Gastroesophageal sphincter (tissue), 4 donors: ENCODE results near the gene PWWP2B. TPM values are rescaled to one million over a fixed set of nuclear protein-coding genes. Genes with fewer than 3 reads are reported as not detected.

Source experiments
- ATAC-seq: fragments of 150-250 bp; one replicate; pipeline ENCODE4 v1.9.1; 2016; ENCODE audit warnings: mild to moderate bottlenecking, moderate library complexity
- H3K27ac ChIP-seq, 4 donors: fragments of 200-600 bp; sonication (generic) in 3 of 4; 1 replicate in 3 of 4; 2 replicates in 1 of 4; pipeline ENCODE4 v1.5.1; 2016 to 2019
- H3K27me3 ChIP-seq: fragments of 200-600 bp; sonication (generic); one replicate; pipeline ENCODE4 v1.5.1; 2019
- H3K36me3 ChIP-seq, 2 donors: fragments of 200-600 bp; sonication (generic); one replicate each; pipeline ENCODE4 v1.5.1; 2019; ENCODE audit warnings: control low read depth in 1 of 2
- H3K4me1 ChIP-seq, 3 donors: fragments of 200-600 bp; sonication (generic); 1 replicate in 2 of 3; 2 replicates in 1 of 3; pipeline ENCODE4 v1.5.1; 2016 to 2019; ENCODE audit warnings: control low read depth in 2 of 3
- H3K4me3 ChIP-seq, 2 donors: fragments of 200-600 bp; sonication (generic); one replicate each; pipeline ENCODE4 v1.5.1; 2019; ENCODE audit warnings: mild to moderate bottlenecking in 1 of 2, moderate library complexity in 1 of 2
- H3K9me3 ChIP-seq, 3 donors: fragments of 200-600 bp; sonication (generic); one replicate each; pipeline ENCODE4 v1.5.1; 2017 to 2019; ENCODE audit warnings: control low read depth in 2 of 3
- EP300 ChIP-seq: sonication (generic); formaldehyde crosslinking; IDR thresholded peaks from one replicate; pipeline ENCODE4 v1.6.1; 2017; ENCODE audit warnings: antibody characterized with exemption, mild to moderate bottlenecking
- POLR2A ChIP-seq, 2 donors: fragments of 450-650 bp; IDR thresholded peaks; one replicate each; pipeline ENCODE4 v1.6.1; 2017; ENCODE audit warnings: antibody characterized with exemption in 2 of 2, mild to moderate bottlenecking in 2 of 2, moderate library complexity in 1 of 2
- POLR2AphosphoS5 ChIP-seq: sonication (generic); formaldehyde crosslinking; IDR thresholded peaks from one replicate; pipeline ENCODE4 v1.6.1; 2017; ENCODE audit warnings: antibody characterized with exemption
- WGBS, 2 donors: methylation state at CpG; one replicate each; pipeline ENCODE4 v1.1.5; 2018; ENCODE audit warnings: low coverage in 1 of 2; 5-methylcytosine and 5-hydroxymethylcytosine counted together
- total RNA-seq, 4 donors: library from RNA; depleted of rRNA; stranded (reverse); fragments of >200 nt; gene quantifications; one replicate each; pipeline ENCODE4 v1.1.0, GENCODE V29; 2016
- TF ChIP-seq, protein P1 (sequence below), 4 experiments: fragments of 200-600 bp in 2 of 4; fragments of 450-650 bp in 2 of 4; sonication (generic) in 1 of 4; IDR thresholded peaks; one replicate each; pipeline ENCODE4 v1.5.1; 2017 to 2019; ENCODE audit warnings: antibody characterized with exemption in 4 of 4, mild to moderate bottlenecking in 2 of 4, moderate library complexity in 2 of 4

Gene PWWP2B
- total RNA-seq, 4 donors from 2014 or later: 11.3 to 17.1 (median 14.8) TPM

DNA sequence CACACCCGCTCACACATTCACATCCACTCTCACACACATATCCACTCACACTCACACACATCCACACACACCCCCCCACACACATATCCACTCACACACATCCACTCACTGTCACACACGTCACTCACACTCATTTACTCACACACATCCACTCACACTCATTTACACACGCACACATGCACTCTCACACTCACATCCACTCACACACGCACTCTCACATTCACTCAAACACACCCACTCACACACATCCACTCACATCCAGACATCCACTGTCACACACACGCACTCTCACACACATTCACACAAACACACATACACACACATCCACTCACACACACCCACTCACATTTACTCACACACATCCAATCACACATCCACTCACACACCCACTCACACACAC is 18.3 kb downstream of the PWWP2B start:
- Histone ChIP-seq H3K4me1 (peaks cover 0 to 98% (median 57%) of the 10 kb centered on the region in 3 donors), H3K9me3 (no peaks in the 10 kb centered on the region), H3K4me3 (no peak overlapping the region), H3K36me3 (no peaks in the 10 kb centered on the region), H3K27me3 (no peaks in the 10 kb centered on the region), H3K27ac (peak overlapping the region in 3 of 4 donors; percentile 62 to 94 (median 66))
- TF ChIP-seq, protein P1, sequence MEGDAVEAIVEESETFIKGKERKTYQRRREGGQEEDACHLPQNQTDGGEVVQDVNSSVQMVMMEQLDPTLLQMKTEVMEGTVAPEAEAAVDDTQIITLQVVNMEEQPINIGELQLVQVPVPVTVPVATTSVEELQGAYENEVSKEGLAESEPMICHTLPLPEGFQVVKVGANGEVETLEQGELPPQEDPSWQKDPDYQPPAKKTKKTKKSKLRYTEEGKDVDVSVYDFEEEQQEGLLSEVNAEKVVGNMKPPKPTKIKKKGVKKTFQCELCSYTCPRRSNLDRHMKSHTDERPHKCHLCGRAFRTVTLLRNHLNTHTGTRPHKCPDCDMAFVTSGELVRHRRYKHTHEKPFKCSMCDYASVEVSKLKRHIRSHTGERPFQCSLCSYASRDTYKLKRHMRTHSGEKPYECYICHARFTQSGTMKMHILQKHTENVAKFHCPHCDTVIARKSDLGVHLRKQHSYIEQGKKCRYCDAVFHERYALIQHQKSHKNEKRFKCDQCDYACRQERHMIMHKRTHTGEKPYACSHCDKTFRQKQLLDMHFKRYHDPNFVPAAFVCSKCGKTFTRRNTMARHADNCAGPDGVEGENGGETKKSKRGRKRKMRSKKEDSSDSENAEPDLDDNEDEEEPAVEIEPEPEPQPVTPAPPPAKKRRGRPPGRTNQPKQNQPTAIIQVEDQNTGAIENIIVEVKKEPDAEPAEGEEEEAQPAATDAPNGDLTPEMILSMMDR (IDR thresholded peaks at IDR 0.05): no peak
- TF ChIP-seq POLR2AphosphoS5: no peak
- no peak for TF ChIP-seq POLR2A (IDR thresholded peaks at IDR 0.05)
- no peak for TF ChIP-seq EP300
- 88 to 91% methylated on average over 5 of the region's 5 CpGs for WGBS, 2 donors
- no peak for ATAC-seq

DNA sequence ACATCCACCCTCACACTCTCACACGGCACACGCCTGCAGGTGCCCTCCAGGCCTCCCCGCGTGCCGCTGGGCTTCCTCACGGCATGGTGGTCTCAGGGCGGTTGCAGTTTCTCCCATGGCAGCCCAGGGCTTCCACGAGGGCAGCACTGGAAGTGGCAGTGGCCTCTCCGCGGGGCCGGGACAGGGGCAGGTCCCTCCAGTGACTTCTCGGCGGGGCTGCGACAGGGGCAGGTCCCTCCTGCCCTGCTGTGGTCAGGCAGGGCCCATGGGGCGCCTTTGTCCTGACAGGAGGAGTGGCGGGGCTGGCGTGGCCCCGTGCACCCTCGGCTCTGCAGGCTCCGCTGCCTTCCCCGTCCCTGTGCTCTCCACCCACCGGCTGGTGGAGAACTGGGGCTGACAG is 19.0 kb downstream of the PWWP2B start:
- 100% methylated on average over 3 of the region's 22 CpGs; no CpG with 5 or more reads in 1 of the 2 donors for WGBS, 2 donors
- no peaks in the 10 kb centered on the region for H3K27me3 ChIP-seq
- no peak for ATAC-seq
- no peak overlapping the region for H3K4me3 ChIP-seq
- H3K36me3 ChIP-seq: no peaks in the 10 kb centered on the region
- H3K9me3 ChIP-seq: no peaks in the 10 kb centered on the region
- TF ChIP-seq, protein P1 (IDR thresholded peaks at IDR 0.05): no peak
- TF ChIP-seq POLR2A (IDR thresholded peaks at IDR 0.05): no peak
- TF ChIP-seq POLR2AphosphoS5: no peak
- no peak for TF ChIP-seq EP300
- peaks cover 0 to 98% (median 59%) of the 10 kb centered on the region in 3 donors for H3K4me1 ChIP-seq
- peak overlapping the region in 2 of 4 donors; percentile 88 to 94 for H3K27ac ChIP-seq

DNA sequence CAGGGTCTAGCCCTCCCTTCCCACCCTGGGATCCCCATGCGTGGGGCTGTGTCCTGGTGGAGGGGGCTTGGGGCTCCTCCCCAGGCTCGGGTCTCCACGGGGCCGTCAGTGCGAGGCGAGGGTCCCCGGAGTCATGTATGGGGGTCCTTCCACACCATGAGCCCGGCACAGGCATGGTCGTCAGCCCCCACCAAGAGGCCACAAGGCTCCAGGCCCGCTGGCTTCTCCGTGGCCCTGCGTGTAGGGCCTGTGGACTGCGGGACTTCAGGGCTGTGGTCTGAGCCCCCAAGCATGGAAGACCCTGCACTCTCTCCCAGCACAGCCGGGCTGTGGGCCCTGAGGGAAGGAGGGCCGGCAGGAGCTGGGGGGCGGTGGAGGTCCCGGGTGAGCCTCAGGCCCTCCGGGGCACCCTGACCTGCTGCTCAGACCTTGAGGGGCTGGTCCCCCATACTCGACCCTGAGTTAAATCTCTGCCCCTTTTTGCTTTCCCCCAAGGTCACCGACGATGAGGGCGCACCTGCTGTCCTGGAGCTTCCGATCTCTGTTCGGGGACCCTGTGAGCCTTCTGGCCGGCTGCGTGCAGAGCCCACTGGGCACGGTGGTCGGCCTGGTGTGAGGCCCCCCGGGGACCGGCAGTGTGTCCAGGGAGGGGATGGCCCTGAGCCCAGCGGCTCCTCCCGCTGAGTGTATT is 19.7 kb downstream of the PWWP2B start:
- Histone ChIP-seq H3K27ac (peak overlapping the region in 3 of 4 donors; percentile 48 to 94 (median 88)), H3K36me3 (no peaks in the 10 kb centered on the region), H3K9me3 (no peaks in the 10 kb centered on the region), H3K4me3 (no peak overlapping the region), H3K27me3 (no peaks in the 10 kb centered on the region), H3K4me1 (peaks cover under 1 to 98% (median 59%) of the 10 kb centered on the region in 3 donors)
- no peak for TF ChIP-seq EP300
- TF ChIP-seq, protein P1 (IDR thresholded peaks at IDR 0.05): no peak
- TF ChIP-seq POLR2AphosphoS5: no peak
- TF ChIP-seq POLR2A (IDR thresholded peaks at IDR 0.05): no peak
- WGBS, 2 donors: no CpG with 5 or more reads among the region's 32 CpGs
- no peak for ATAC-seq

DNA sequence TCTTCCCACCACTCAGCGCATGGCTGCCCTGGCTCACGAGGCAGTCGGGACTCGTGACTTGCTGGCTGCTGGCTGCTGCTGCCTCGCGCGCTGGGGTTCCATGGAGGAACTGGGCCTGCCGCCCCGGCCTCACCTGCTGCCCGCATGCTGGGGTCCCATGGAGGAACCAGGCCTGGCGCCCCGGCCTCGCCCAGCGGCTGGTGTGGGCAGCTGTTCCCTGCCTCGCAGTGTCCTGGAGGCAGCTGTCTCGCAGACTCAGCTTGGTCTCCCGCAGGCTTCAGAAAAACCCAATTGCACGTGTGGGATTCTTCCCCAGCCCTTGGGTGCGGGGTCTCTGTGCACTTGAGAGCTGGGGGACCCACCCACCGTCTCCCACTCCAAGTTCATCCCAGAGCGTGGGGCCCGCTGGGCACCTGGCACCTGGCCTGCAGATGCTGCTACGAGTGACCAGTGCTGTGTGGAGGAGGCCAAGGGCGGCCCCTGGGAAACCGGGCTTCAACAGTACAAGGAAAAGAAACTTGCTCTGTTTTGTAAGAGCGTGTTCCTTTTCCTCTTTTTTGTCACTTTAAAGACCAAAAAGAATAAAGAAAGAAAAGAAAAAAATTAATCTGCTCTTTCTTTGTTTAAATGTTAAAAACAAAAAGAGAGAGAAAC is 20.4 kb downstream of the PWWP2B start:
- Histone ChIP-seq H3K4me3 (no peak overlapping the region), H3K27me3 (no peaks in the 10 kb centered on the region), H3K36me3 (no peaks in the 10 kb centered on the region), H3K27ac (peak overlapping the region in 3 of 4 donors; percentile 48 to 94 (median 88)), H3K4me1 (peaks cover 5 to 98% (median 59%) of the 10 kb centered on the region in 3 donors), H3K9me3 (no peaks in the 10 kb centered on the region)
- TF ChIP-seq EP300 (no peak), POLR2A (IDR thresholded peaks at IDR 0.05) (no peak)
- TF ChIP-seq, protein P1 (IDR thresholded peaks at IDR 0.05): no peak
- no peak for ATAC-seq
- WGBS, 2 donors: 64 to 92% methylated on average over 2 of the region's 26 CpGs
